ENCODE measurements around the gene HJURP.
A peak's percentile ranks its signal among the peaks of the same experiment; 100 is the strongest.

Gene HJURP

DNA sequence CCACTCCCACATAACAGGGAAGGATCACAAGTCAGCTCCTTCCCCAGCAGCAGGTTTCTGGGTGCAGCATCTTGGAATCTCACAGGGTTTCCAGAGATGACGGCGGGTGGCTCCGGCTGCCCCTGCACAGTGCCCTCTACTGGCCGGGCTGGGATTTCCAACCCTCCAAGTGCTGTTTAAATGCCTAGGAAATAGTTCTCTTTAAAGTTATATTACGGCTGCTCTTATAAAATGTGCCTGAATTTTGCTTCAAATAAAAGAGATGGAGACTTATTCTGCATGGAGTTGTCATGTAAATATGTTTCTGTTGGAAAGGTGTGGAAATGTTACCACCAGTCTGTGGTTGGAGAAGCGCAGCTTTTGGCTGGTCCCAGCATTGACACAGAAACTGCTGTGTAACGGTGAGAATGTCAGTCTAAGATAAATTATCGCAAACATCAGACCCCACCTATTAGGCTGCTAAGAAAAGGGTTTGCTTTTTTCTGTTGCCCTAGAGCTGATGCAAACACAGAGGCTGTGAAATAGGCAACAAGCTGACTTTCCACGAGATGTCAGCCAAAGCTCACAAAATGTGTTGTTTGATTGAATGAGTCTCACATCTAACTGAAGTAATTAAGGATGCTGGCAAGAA is 3.3 kb upstream of the HJURP start:
- TF ChIP-seq, protein P1, sequence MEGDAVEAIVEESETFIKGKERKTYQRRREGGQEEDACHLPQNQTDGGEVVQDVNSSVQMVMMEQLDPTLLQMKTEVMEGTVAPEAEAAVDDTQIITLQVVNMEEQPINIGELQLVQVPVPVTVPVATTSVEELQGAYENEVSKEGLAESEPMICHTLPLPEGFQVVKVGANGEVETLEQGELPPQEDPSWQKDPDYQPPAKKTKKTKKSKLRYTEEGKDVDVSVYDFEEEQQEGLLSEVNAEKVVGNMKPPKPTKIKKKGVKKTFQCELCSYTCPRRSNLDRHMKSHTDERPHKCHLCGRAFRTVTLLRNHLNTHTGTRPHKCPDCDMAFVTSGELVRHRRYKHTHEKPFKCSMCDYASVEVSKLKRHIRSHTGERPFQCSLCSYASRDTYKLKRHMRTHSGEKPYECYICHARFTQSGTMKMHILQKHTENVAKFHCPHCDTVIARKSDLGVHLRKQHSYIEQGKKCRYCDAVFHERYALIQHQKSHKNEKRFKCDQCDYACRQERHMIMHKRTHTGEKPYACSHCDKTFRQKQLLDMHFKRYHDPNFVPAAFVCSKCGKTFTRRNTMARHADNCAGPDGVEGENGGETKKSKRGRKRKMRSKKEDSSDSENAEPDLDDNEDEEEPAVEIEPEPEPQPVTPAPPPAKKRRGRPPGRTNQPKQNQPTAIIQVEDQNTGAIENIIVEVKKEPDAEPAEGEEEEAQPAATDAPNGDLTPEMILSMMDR (IDR thresholded peaks at IDR 0.05; ENCODE audit: insufficient read depth, low read length, poor library complexity, severe bottlenecking), result peak; percentile 89
- Histone ChIP-seq H3K4me3 (replicated peaks; ENCODE audit: low read depth, low read length) (no peak overlapping the region), H3K36me3 (ENCODE audit: control insufficient read depth, insufficient read depth, low read length) (no peaks in the 10 kb centered on the region), H3K27me3 (replicated peaks; ENCODE audit: control insufficient read depth, insufficient read depth, low read length) (no peaks in the 10 kb centered on the region)
- DNase-seq (ENCODE audit: extremely low read depth, insufficient read length), result no peak

DNA sequence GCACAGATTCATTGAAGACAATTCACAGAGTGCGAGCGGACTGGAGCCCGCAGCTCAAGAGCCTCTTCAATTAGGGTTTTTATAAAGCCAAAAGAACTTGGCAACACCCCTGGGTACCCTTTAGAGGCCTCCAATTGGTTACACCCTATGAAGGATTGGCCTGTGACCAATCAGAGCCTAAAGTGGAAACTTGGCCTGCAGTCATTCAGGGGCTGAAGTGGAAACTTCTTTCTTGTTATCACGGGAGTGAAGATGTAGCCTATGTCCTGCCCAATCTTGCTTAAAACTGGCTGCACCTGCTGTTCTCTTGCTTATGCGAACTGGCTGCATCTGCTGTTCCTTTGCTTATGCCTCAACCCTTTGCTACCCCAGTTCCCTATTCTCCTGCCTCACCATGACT is 1.8 kb upstream of the HJURP start:
- TF ChIP-seq, protein P1 (IDR thresholded peaks at IDR 0.05; ENCODE audit: insufficient read depth, low read length, poor library complexity, severe bottlenecking), result no peak

DNA sequence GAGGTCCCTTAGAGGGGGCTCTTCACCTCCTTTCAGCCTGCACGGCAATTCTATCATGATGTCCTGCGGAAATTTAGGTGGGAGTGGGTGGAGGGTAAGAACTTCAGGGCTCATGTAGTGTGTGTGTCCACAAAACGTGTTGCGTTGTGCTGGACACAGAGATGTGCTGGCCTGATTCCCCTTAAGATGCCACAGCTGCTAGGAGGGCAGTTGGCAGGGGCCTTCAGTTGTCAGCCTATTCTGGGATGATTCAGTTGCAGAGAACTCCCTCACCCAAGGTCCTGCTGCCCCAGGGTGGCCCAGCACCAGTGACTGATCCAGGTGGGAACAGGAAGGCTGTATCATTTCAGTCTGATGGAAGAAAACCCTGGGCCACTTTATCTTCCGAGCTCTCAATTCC is 1.0 kb upstream of the HJURP start:
- H3K36me3 ChIP-seq (ENCODE audit: control insufficient read depth, insufficient read depth, low read length), result peaks cover 3% of the 10 kb centered on the region; the same call in 1 of the 2 replicates
- no peak for DNase-seq (ENCODE audit: extremely low read depth, insufficient read length)
- H3K27me3 ChIP-seq (replicated peaks; ENCODE audit: control insufficient read depth, insufficient read depth, low read length), result no peaks in the 10 kb centered on the region
- TF ChIP-seq, protein P1 (IDR thresholded peaks at IDR 0.05; ENCODE audit: insufficient read depth, low read length, poor library complexity, severe bottlenecking), result no peak
- H3K4me3 ChIP-seq (replicated peaks; ENCODE audit: low read depth, low read length), result no peak overlapping the region

More for the DNA sequence above, 1.8 kb upstream of the HJURP start:
- Histone ChIP-seq H3K36me3 (ENCODE audit: control insufficient read depth, insufficient read depth, low read length) (no peaks in the 10 kb centered on the region; the same call in 1 of the 2 replicates), H3K4me3 (replicated peaks; ENCODE audit: low read depth, low read length) (no peak overlapping the region), H3K27me3 (replicated peaks; ENCODE audit: control insufficient read depth, insufficient read depth, low read length) (no peaks in the 10 kb centered on the region)
- no peak for DNase-seq (ENCODE audit: extremely low read depth, insufficient read length)

DNA sequence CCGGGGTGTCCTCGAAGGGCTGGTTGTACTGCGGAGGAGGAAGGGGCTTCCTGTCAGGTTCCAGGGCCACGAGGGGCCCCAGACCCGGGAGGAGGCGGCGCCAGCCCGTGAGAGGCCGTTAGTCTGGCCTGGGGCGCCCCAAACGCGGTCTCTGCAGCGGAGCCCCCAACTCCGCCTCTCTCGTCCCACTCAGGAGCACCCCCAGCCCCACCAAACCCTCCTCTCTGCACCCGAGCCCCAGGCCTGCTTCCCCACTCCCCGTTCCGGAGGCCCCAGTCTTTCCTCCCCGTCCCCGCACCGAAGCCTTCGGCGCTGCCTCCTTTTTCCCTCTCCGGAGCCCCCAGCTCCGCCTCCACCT is 473 bp downstream of the HJURP start:
- TF ChIP-seq, protein P1 (IDR thresholded peaks at IDR 0.05; ENCODE audit: insufficient read depth, low read length, poor library complexity, severe bottlenecking), result no peak
- Histone ChIP-seq H3K4me3 (replicated peaks; ENCODE audit: low read depth, low read length) (peak overlapping the region; percentile 94), H3K36me3 (ENCODE audit: control insufficient read depth, insufficient read depth, low read length) (peaks cover 8% of the 10 kb centered on the region), H3K27me3 (replicated peaks; ENCODE audit: control insufficient read depth, insufficient read depth, low read length) (no peaks in the 10 kb centered on the region)
- no peak for DNase-seq (ENCODE audit: extremely low read depth, insufficient read length)

DNA sequence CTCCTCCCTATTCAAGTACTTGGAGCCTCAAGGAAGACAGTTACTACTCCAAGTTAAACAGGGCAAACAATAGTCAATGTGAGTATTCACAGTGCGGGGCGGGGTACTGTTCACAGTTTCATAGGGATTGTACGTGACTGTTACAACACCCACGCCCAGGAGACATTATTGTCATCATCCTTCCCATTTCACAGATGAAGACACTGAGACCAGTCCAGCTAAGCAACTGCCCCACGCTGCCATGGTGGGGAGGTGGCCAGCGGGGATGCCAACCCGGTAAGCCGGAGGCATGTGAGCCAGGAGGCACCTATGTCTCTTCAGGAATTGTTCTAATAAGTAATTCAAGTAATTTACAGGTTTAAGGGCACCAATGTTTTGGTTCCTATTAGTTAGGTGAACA is 982 bp downstream of the HJURP start:
- TF ChIP-seq, protein P1 (IDR thresholded peaks at IDR 0.05; ENCODE audit: insufficient read depth, low read length, poor library complexity, severe bottlenecking), result no peak
- no peak for DNase-seq (ENCODE audit: extremely low read depth, insufficient read length)
- peak overlapping the region; percentile 94 for H3K4me3 ChIP-seq (replicated peaks; ENCODE audit: low read depth, low read length)
- H3K27me3 ChIP-seq (replicated peaks; ENCODE audit: control insufficient read depth, insufficient read depth, low read length), result no peaks in the 10 kb centered on the region
- H3K36me3 ChIP-seq (ENCODE audit: control insufficient read depth, insufficient read depth, low read length), result peaks cover 11% of the 10 kb centered on the region

DNA sequence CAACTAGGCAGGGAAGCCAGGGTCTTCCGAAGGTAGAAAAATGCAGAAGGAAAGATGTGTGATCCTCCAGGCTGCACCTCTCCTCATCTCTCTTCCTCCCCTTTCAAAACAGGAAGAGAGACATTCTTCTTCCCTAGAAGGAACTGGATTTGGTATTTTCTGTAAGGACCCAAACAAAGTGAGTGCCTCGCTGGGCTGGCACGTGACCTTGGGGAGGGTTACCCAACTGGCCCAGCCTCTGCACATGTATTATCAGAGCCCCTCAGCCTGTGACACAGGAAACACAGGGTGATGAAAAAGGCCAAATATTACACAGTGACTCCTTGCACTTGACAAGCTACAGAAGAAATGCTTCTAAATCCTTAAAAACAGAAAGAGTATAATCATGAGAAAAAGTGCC is 2.3 kb downstream of the HJURP start:
- no peaks in the 10 kb centered on the region for H3K27me3 ChIP-seq (replicated peaks; ENCODE audit: control insufficient read depth, insufficient read depth, low read length)
- DNase-seq (ENCODE audit: extremely low read depth, insufficient read length), result no peak
- peaks cover 18% of the 10 kb centered on the region for H3K36me3 ChIP-seq (ENCODE audit: control insufficient read depth, insufficient read depth, low read length)
- TF ChIP-seq, protein P1 (IDR thresholded peaks at IDR 0.05; ENCODE audit: insufficient read depth, low read length, poor library complexity, severe bottlenecking), result no peak
- H3K4me3 ChIP-seq (replicated peaks; ENCODE audit: low read depth, low read length), result no peak overlapping the region; the same call in 1 of the 2 replicates

All from GM06990 (cell line).